ENCODE data around the gene NPR3. TPM values are rescaled to one million over a fixed set of nuclear protein-coding genes. Genes with fewer than 3 reads are reported as not detected.

Gene NPR3
- total and polyA plus RNA-seq, 2 donors (not counting 3 experiments of a cell fraction or from before 2014, with no cell fraction given): 0.01 to 0.53 TPM

GRCh38 chr5:32735512-32735911 is 24.4 kb downstream of the NPR3 start:
- TF ChIP-seq POLR2AphosphoS5 (IDR thresholded peaks at IDR 0.05; ENCODE audit: insufficient read depth, low read depth, low read length) (no peak), JUN (IDR thresholded peaks at IDR 0.05; ENCODE audit: borderline replicate concordance, insufficient read depth, insufficient read length, low read depth) (no peak), GATA2 (IDR thresholded peaks at IDR 0.05; ENCODE audit: insufficient read depth, insufficient read length, low read depth, low read length) (no peak), MYC (IDR thresholded peaks at IDR 0.05; ENCODE audit: low read depth, low read length) (no peak), CTCF (IDR thresholded peaks at IDR 0.05; ENCODE audit: extremely low read depth in 1 of 2, insufficient read depth in 1 of 2, low read depth in 1 of 2, low read length in 2 of 2) (no peak), MAX (IDR thresholded peaks at IDR 0.05; ENCODE audit: insufficient read depth, insufficient read length) (no peak), POLR2A (IDR thresholded peaks at IDR 0.05; ENCODE audit: low read depth, low read length) (no peak), EZH2 (IDR thresholded peaks at IDR 0.05; ENCODE audit: borderline replicate concordance, low read depth, low read length, severe bottlenecking) (no peak), FOS (IDR thresholded peaks at IDR 0.05; ENCODE audit: borderline replicate concordance, insufficient read depth, low read length) (no peak)
- BruUV-seq (replicated peaks): no TSS peak
- CTCF ChIA-PET: no interaction called here
- POLR2A ChIA-PET: no interaction called here
- no peak overlapping the region for H3K4me2 ChIP-seq (ENCODE audit: insufficient read depth, low read length)
- no peaks in the 10 kb centered on the region for H3K27me3 ChIP-seq (ENCODE audit: control insufficient read depth in 2 of 2, insufficient read depth in 2 of 2, low read length in 2 of 2)
- no peak overlapping the region for H3K27ac ChIP-seq (ENCODE audit: insufficient read depth, low read depth, low read length)
- no peaks in the 10 kb centered on the region for H3K9me3 ChIP-seq (replicated peaks; ENCODE audit: control insufficient read depth, insufficient read depth, low read length)
- dilution Hi-C loops (cut with MboI; ENCODE audit: extremely low pct_ligation_motif_present, low sequenced_read_pairs): no loop called here
- H3K9ac ChIP-seq (replicated peaks; ENCODE audit: extremely low read depth, insufficient read depth, low read length): no peak overlapping the region
- no peaks in the 10 kb centered on the region for H3K9me1 ChIP-seq (replicated peaks; ENCODE audit: control insufficient read depth, extremely low read depth, insufficient read depth, low read length)
- H3K4me3 ChIP-seq (replicated peaks in 1 of 3; ENCODE audit: insufficient read depth in 1 of 3, low read depth in 1 of 3, low read length in 3 of 3): no peak overlapping the region
- no peaks in the 10 kb centered on the region for H3K36me3 ChIP-seq (ENCODE audit: control insufficient read depth in 2 of 2, extremely low read depth in 1 of 2, insufficient read depth in 2 of 2, low read length in 2 of 2)
- H3K4me1 ChIP-seq (ENCODE audit: control insufficient read depth, extremely low read depth, insufficient read depth, low read length): no peaks in the 10 kb centered on the region
- H4K20me1 ChIP-seq (replicated peaks; ENCODE audit: control insufficient read depth, extremely low read depth, insufficient read depth, low read length): no peaks in the 10 kb centered on the region
- intact Hi-C loops (cut with micrococcal nuclease): no loop called here
- DNase-seq (ENCODE audit: low read depth, low spot score): no peak
- FAIRE-seq: no peak
- H2AFZ ChIP-seq (ENCODE audit: low read depth, low read length): no peak overlapping the region
- H3K79me2 ChIP-seq (ENCODE audit: control insufficient read depth, insufficient read depth, low read length): no peaks in the 10 kb centered on the region

Data from endothelial cell of umbilical vein (primary cell).